GM12878 (cell line): ENCODE data around the gene CAMTA1. TPM values are rescaled to one million over a fixed set of nuclear protein-coding genes. Genes with fewer than 3 reads are reported as not detected.

Experiments
- ATAC-seq: fragments of 200-7000 bp; cut with Tn5 transposase; 3 replicates; pipeline ENCODE4 v1.9.1; 2020; ENCODE audit warnings: mild to moderate bottlenecking, moderate library complexity
- BruUV-seq: library from RNA; stranded (reverse); fragments of 400-500 nt; replicated peaks from 2 replicates; lab custom pipeline; 2021; lab: Mats Ljungman, UMichigan
- CTCF ChIA-PET: fragments of 300-600 bp; sonication (Branson Sonifier 250); formaldehyde crosslinking; extraction: SDS; loops from one replicate; lab custom pipeline; 2021; ENCODE audit warnings: inconsistent platforms; lab: Yijun Ruan, JAX
- POLR2A ChIA-PET: fragments of 350-600 bp; formaldehyde crosslinking; extraction: SDS; loops from one replicate; lab custom pipeline; 2021; ENCODE audit warnings: inconsistent platforms; lab: Charles Lee
- RAD21 ChIA-PET: fragments of 300-600 bp; sonication (Branson Sonifier 250); formaldehyde crosslinking; loops from one replicate; lab custom pipeline; 2023; ENCODE audit warnings: antibody characterized with exemption; ENCODE audit not compliant: unreplicated experiment; lab: Charles Lee
- SMC1A ChIA-PET: fragments of 300-600 bp; sonication (Branson Sonifier 250); formaldehyde crosslinking; loops from one replicate; lab custom pipeline; 2023; ENCODE audit not compliant: unreplicated experiment, uncharacterized antibody; lab: Charles Lee
- DNase-seq: peaks from one replicate; pipeline ENCODE4 v3.0.0-alpha.2; 2011; ENCODE audit warnings: low read depth, low spot score
- FAIRE-seq: peaks from 3 replicates; lab custom pipeline; 2011; peaks lifted over from hg19 to GRCh38; lab: Jason Lieb, UNC
- H2AFZ ChIP-seq: 2 replicates; pipeline ENCODE4 v1.6.0; 2011; ENCODE audit warnings: low read depth, low read length, control low read depth; ENCODE audit not compliant: control insufficient read depth
- H3K27ac ChIP-seq: 2 replicates; pipeline ENCODE4 v1.5.1; 2011; ENCODE audit warnings: control low read depth; ENCODE audit not compliant: control insufficient read depth, insufficient read depth
- H3K27me3 ChIP-seq, 2 experiments: replicated peaks in 1 of 2; 2 replicates each; pipeline versions ENCODE4 v1.6.0 to v1.6.1; 2011; ENCODE audit warnings: low read length in 1 of 2; ENCODE audit not compliant: control insufficient read depth in 2 of 2, insufficient read depth in 2 of 2
- H3K36me3 ChIP-seq, 2 experiments: 2 replicates each; pipeline ENCODE4 v1.5.1; 2011; ENCODE audit warnings: low read length in 1 of 2; ENCODE audit not compliant: control insufficient read depth in 2 of 2, insufficient read depth in 2 of 2
- H3K4me1 ChIP-seq: 2 replicates; pipeline ENCODE4 v1.6.1; 2011; ENCODE audit warnings: mild to moderate bottlenecking, low read length, moderate library complexity, mixed read lengths; ENCODE audit not compliant: control insufficient read depth, insufficient read depth
- H3K4me2 ChIP-seq: 2 replicates; pipeline ENCODE4 v1.6.0; 2011; ENCODE audit warnings: control low read depth; ENCODE audit not compliant: control insufficient read depth, insufficient read depth
- H3K4me3 ChIP-seq: fragments of 200-600 bp; sonication (generic); 2 replicates; pipeline ENCODE4 v1.5.1; 2016
- H3K79me2 ChIP-seq: 2 replicates; pipeline ENCODE4 v1.6.0; 2011; ENCODE audit warnings: low read length; ENCODE audit not compliant: control insufficient read depth, insufficient read depth
- H3K9ac ChIP-seq: 2 replicates; pipeline ENCODE4 v1.8.0; 2011; ENCODE audit warnings: low read length, control low read depth, mixed read lengths; ENCODE audit not compliant: control insufficient read depth, insufficient read depth
- H3K9me3 ChIP-seq: replicated peaks from 3 replicates; pipeline ENCODE4 v1.5.1; 2011; ENCODE audit warnings: mild to moderate bottlenecking, low read length; ENCODE audit not compliant: control insufficient read depth, insufficient read depth
- H4K20me1 ChIP-seq: 2 replicates; pipeline ENCODE4 v1.6.0; 2011; ENCODE audit not compliant: control insufficient read depth, insufficient read depth
- CEBPB ChIP-seq, 2 experiments: fragments of 150-350 bp in 1 of 2; IDR thresholded peaks; 2 replicates each; pipeline ENCODE4 v1.6.1; 2012 to 2014; ENCODE audit warnings: low read depth in 2 of 2, low read length in 2 of 2, borderline replicate concordance in 1 of 2, inconsistent platforms in 1 of 2
- IRF3 ChIP-seq: fragments of 450-650 bp; IDR thresholded peaks from 2 replicates; pipeline ENCODE4 v1.6.1; 2014; ENCODE audit warnings: mild to moderate bottlenecking
- JUND ChIP-seq: IDR thresholded peaks from 2 replicates; pipeline ENCODE4 v1.6.1; 2012; ENCODE audit warnings: low read depth, mild to moderate bottlenecking, low read length, improper control_type of control experiment, moderate library complexity
- NR2C1 ChIP-seq: fragments of 450-650 bp; IDR thresholded peaks from 2 replicates; pipeline ENCODE4 v1.6.1; 2017; ENCODE audit warnings: antibody characterized with exemption, mild to moderate bottlenecking, moderate library complexity
- RAD21 ChIP-seq: IDR thresholded peaks from 2 replicates; pipeline ENCODE4 v1.6.1; 2011; ENCODE audit warnings: mild to moderate bottlenecking, low read depth, low read length, moderate library complexity; ENCODE audit not compliant: insufficient read depth
- USF2 ChIP-seq: IDR thresholded peaks from 2 replicates; pipeline ENCODE4 v1.6.1; 2011; ENCODE audit warnings: low read depth, low read length, improper control_type of control experiment, borderline replicate concordance
- ZBTB4 ChIP-seq: fragments of 450-650 bp; formaldehyde crosslinking; IDR thresholded peaks from 2 replicates; pipeline ENCODE4 v1.4.0; 2022; ENCODE audit warnings: mild to moderate bottlenecking, moderate library complexity
- ZZZ3 ChIP-seq: IDR thresholded peaks from 2 replicates; pipeline ENCODE4 v1.6.1; 2011; ENCODE audit warnings: low read depth; ENCODE audit not compliant: control insufficient read depth, insufficient read length
- WGBS: methylation state at CpG from one replicate; pipeline ENCODE4 v1.1.6; 2016; ENCODE audit warnings: low lambda C conversion rate; ENCODE audit not compliant: insufficient replicate concordance, insufficient coverage; ENCODE audit errors: missing lambda C conversion rate; 5-methylcytosine and 5-hydroxymethylcytosine counted together
- in situ Hi-C: fragments of 300-500 bp; cut with MboI; formaldehyde crosslinking; loops from 9 replicates; pipeline ENCODE4 v1.14.3; 2018; ENCODE audit warnings: mixed read lengths
- intact Hi-C: fragments of 100-400 bp; cut with micrococcal nuclease; formaldehyde crosslinking; loops from one replicate; pipeline ENCODE4 v1.14.2; 2022; ENCODE audit not compliant: unreplicated experiment
- polyA plus RNA-seq, 11 experiments: library from polyadenylated mRNA; depleted of rRNA in 4 of 11; unstranded in 6 of 11; stranded (reverse) in 5 of 11; fragments of >200 nt; fragmentation: Nextera tagmentation in 4 of 11; fragmentation: Illumina TruSeq in 1 of 11; extraction: Ambion mirVana in 4 of 11; extraction: Trizol in 1 of 11; gene quantifications; 1 replicate in 1 of 11; 2 replicates in 10 of 11; pipeline versions ENCODE4 v1.2.1 to v1.2.3, GENCODE V29; 2011 to 2016; ENCODE audit warnings: inconsistent platforms in 2 of 11, missing spikeins in 2 of 11, low read depth in 1 of 11
- total RNA-seq, 4 experiments: library from RNA; depleted of rRNA in 3 of 4; stranded (reverse); fragments of >200 nt in 3 of 4; fragmentation: Illumina TruSeq in 1 of 4; extraction: Trizol in 1 of 4; gene quantifications; 2 replicates each; pipeline versions ENCODE4 v1.2.1 to v1.2.3, GENCODE V29; 2013 to 2021
- TF ChIP-seq, protein P1 (sequence below): fragments of 450-650 bp; IDR thresholded peaks from 2 replicates; pipeline ENCODE4 v1.6.1; 2017; ENCODE audit warnings: mild to moderate bottlenecking
- TF ChIP-seq, protein P2 (sequence below): fragments of 450-650 bp; IDR thresholded peaks from 2 replicates; pipeline ENCODE4 v1.6.1; 2017; ENCODE audit warnings: borderline replicate concordance

CAMTA1 gene
- total and polyA plus RNA-seq, 10 of the 15 experiments (the other 5 are each of a cell fraction or from before 2014, with no cell fraction given) = 37.7 to 148 (median 76.4) TPM

DNA sequence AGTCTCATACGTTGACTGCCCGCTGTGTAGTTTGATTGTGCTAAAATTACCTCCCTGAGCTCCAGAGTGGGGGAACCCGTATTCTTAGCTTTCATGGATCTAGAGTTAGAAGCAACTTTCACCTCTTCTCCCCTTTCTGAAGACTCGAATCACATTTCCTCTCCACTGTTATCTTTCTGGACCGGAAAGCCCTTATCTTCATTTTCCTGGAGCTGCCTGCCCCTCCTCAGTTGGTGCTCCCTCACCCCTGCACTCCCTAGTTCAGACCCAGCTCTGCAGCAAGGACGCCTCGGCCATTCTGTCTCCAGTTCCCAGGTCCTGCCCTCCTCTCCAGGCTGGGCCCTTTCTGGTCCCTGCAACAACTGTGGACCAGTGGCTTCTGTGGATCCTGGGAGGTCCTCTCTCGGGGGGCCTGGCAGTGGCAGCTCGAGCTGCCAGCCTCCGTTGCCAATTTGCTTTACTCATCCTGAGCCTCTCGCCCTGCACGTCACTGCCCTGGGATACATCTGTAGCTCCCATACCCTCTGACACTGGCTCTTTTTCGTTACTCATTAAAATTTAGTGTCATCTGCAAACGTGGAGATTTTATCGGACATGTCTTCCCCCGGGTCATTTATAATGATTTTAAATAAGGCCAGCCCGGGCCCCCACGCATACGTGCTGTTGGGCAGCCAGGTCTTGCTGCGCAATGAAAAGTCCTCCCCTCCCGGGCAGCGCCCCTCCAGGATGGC, 844.4 kb downstream of the CAMTA1 start:
- no peaks in the 10 kb centered on the region for H3K4me1 ChIP-seq
- no peaks in the 10 kb centered on the region for H3K79me2 ChIP-seq
- no peak for ATAC-seq
- no peaks in the 10 kb centered on the region for H3K9me3 ChIP-seq
- ChIA-PET SMC1A (no interaction called here), RAD21 (no interaction called here), CTCF (no interaction called here), POLR2A (no interaction called here)
- FAIRE-seq = no peak
- in situ Hi-C loops (no loop called here), intact Hi-C loops (no loop called here)
- H3K36me3 ChIP-seq = no peaks in the 10 kb centered on the region
- H4K20me1 ChIP-seq = no peaks in the 10 kb centered on the region
- H3K4me3 ChIP-seq = no peak overlapping the region
- BruUV-seq = no TSS peak
- WGBS = 29% methylated on average over 22 of the region's 22 CpGs
- no peak for TF ChIP-seq JUND
- TF ChIP-seq IRF3 = no peak
- no peak for TF ChIP-seq CEBPB (IDR thresholded peaks at IDR 0.05; ENCODE audit: borderline replicate concordance in 1 of 2, low read depth in 2 of 2, low read length in 2 of 2)
- TF ChIP-seq USF2 = no peak
- TF ChIP-seq, protein P1, sequence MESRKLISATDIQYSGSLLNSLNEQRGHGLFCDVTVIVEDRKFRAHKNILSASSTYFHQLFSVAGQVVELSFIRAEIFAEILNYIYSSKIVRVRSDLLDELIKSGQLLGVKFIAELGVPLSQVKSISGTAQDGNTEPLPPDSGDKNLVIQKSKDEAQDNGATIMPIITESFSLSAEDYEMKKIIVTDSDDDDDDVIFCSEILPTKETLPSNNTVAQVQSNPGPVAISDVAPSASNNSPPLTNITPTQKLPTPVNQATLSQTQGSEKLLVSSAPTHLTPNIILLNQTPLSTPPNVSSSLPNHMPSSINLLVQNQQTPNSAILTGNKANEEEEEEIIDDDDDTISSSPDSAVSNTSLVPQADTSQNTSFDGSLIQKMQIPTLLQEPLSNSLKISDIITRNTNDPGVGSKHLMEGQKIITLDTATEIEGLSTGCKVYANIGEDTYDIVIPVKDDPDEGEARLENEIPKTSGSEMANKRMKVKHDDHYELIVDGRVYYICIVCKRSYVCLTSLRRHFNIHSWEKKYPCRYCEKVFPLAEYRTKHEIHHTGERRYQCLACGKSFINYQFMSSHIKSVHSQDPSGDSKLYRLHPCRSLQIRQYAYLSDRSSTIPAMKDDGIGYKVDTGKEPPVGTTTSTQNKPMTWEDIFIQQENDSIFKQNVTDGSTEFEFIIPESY = no peak
- TF ChIP-seq, protein P2, sequence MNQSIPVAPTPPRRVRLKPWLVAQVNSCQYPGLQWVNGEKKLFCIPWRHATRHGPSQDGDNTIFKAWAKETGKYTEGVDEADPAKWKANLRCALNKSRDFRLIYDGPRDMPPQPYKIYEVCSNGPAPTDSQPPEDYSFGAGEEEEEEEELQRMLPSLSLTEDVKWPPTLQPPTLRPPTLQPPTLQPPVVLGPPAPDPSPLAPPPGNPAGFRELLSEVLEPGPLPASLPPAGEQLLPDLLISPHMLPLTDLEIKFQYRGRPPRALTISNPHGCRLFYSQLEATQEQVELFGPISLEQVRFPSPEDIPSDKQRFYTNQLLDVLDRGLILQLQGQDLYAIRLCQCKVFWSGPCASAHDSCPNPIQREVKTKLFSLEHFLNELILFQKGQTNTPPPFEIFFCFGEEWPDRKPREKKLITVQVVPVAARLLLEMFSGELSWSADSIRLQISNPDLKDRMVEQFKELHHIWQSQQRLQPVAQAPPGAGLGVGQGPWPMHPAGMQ = no peak
- no peak for TF ChIP-seq ZBTB4 (CRISPR knock-in tag)
- no peak for TF ChIP-seq RAD21
- TF ChIP-seq ZZZ3 = no peak
- TF ChIP-seq NR2C1 = no peak
- H3K9ac ChIP-seq = no peak overlapping the region
- no peak overlapping the region for H2AFZ ChIP-seq
- H3K27me3 ChIP-seq = peaks cover 10 to 12% of the 10 kb centered on the region in 2 experiments
- DNase-seq = no peak
- H3K4me2 ChIP-seq = no peak overlapping the region
- H3K27ac ChIP-seq = no peak overlapping the region
